ENCODE data around the gene EPB41L2.

Gene EPB41L2

GRCh38 chr6:130794010-130794697, 268.9 kb downstream of the EPB41L2 start:
- DNase-seq (ENCODE audit: low read depth) = no peak
